ENCODE measurements around the gene KLHL29.

KLHL29 gene

GRCh38 chr2:23681356-23682140, 296.6 kb downstream of the KLHL29 start:
- TF ChIP-seq CTCF (IDR thresholded peaks at IDR 0.05; ENCODE audit: low read depth, low read length, missing control alignments), result no peak
- DNase-seq (ENCODE audit: low read depth), result no peak
- H3K4me3 ChIP-seq (ENCODE audit: low read depth, low read length), result no peak overlapping the region

- H3K4me3 ChIP-seq (ENCODE audit: low read depth, low read length), result no peak overlapping the region
- DNase-seq (ENCODE audit: low read depth), result no peak
- no peak for TF ChIP-seq CTCF (IDR thresholded peaks at IDR 0.05; ENCODE audit: low read depth, low read length, missing control alignments)
Measured at GRCh38 chr2:23682481-23682880, 297.5 kb downstream of the KLHL29 start.

GRCh38 chr2:23683001-23683400, 298.0 kb downstream of the KLHL29 start:
- no peak for TF ChIP-seq CTCF (IDR thresholded peaks at IDR 0.05; ENCODE audit: low read depth, low read length, missing control alignments)
- H3K4me3 ChIP-seq (ENCODE audit: low read depth, low read length), result no peak overlapping the region

GRCh38 chr2:23684395-23685176, 299.6 kb downstream of the KLHL29 start:
- H3K4me3 ChIP-seq (ENCODE audit: low read depth, low read length), result no peak overlapping the region
- DNase-seq (ENCODE audit: low read depth), result no peak
- TF ChIP-seq CTCF (IDR thresholded peaks at IDR 0.05; ENCODE audit: low read depth, low read length, missing control alignments), result no peak

More at GRCh38 chr2:23683001-23683400, 298.0 kb downstream of the KLHL29 start:
- no peak for DNase-seq (ENCODE audit: low read depth)

GRCh38 chr2:23685181-23685580, 300.2 kb downstream of the KLHL29 start:
- H3K4me3 ChIP-seq (ENCODE audit: low read depth, low read length), result no peak overlapping the region
- no peak for TF ChIP-seq CTCF (IDR thresholded peaks at IDR 0.05; ENCODE audit: low read depth, low read length, missing control alignments)
- DNase-seq (ENCODE audit: low read depth), result no peak

- TF ChIP-seq CTCF (IDR thresholded peaks at IDR 0.05; ENCODE audit: low read depth, low read length, missing control alignments), result no peak
- H3K4me3 ChIP-seq (ENCODE audit: low read depth, low read length), result no peak overlapping the region
- no peak for DNase-seq (ENCODE audit: low read depth)
Measured at GRCh38 chr2:23685706-23686105, 300.7 kb downstream of the KLHL29 start.
